Type B pancreatic cell (in vitro differentiated cells): ENCODE measurements around the gene ATP8B4. TPM values are rescaled to one million over a fixed set of nuclear protein-coding genes. Genes with fewer than 3 reads are reported as not detected.
"Not testable (repeated sequence)": the region's sequence is repeated elsewhere in the genome, so short reads cannot be mapped to it uniquely, and the experiment has no call there.

Experiments
- DNase-seq: peaks from one replicate; pipeline ENCODE4 v3.0.0; 2021; ENCODE audit warnings: mixed read lengths; ENCODE audit not compliant: unreplicated experiment; ENCODE audit errors: extremely low spot score
- H3K27ac Mint-ChIP-seq: 2 replicates; pipeline ENCODE4 v1.8.0; 2021; ENCODE audit warnings: mild to moderate bottlenecking, mixed read lengths
- H3K27me3 Mint-ChIP-seq: 2 replicates; pipeline ENCODE4 v1.8.0; 2021; ENCODE audit warnings: mixed read lengths
- H3K36me3 Mint-ChIP-seq: 2 replicates; pipeline ENCODE4 v1.8.0; 2021; ENCODE audit warnings: mixed read lengths
- H3K4me1 Mint-ChIP-seq: one replicate; pipeline ENCODE4 v1.8.0; 2021; ENCODE audit warnings: mixed read lengths; ENCODE audit not compliant: unreplicated experiment
- H3K4me3 Mint-ChIP-seq: 2 replicates; pipeline ENCODE4 v1.8.0; 2021; ENCODE audit warnings: mild to moderate bottlenecking, mixed read lengths
- H3K9me3 Mint-ChIP-seq: 2 replicates; pipeline ENCODE4 v1.8.0; 2021; ENCODE audit warnings: mixed read lengths
- CTCF ChIP-seq: fragments of 200-600 bp; sonication (generic); conservative IDR thresholded peaks from 2 replicates; pipeline ENCODE4 v1.5.0; 2021; ENCODE audit warnings: antibody characterized with exemption, mild to moderate bottlenecking
- total RNA-seq: library from RNA; stranded (reverse); gene quantifications from 2 replicates; pipeline ENCODE4 v1.2.1, GENCODE V29; 2021; ENCODE audit warnings: low replicate concordance

ATP8B4 gene
- total RNA-seq, 1 donor from 2014 or later: 2.2 TPM

GRCh38 chr15:50095938-50096821, 22.9 kb downstream of the ATP8B4 start:
- no peak for DNase-seq
- no peaks in the 10 kb centered on the region for H3K36me3 Mint-ChIP-seq
- H3K4me1 Mint-ChIP-seq: no peaks in the 10 kb centered on the region
- no peak overlapping the region for H3K27ac Mint-ChIP-seq
- no peaks in the 10 kb centered on the region for H3K9me3 Mint-ChIP-seq
- no peaks in the 10 kb centered on the region for H3K27me3 Mint-ChIP-seq
- no peak for TF ChIP-seq CTCF
- H3K4me3 Mint-ChIP-seq: no peak overlapping the region

GRCh38 chr15:50089386-50089785, 29.6 kb downstream of the ATP8B4 start:
- not testable (repeated sequence) for H3K9me3 Mint-ChIP-seq, H3K36me3 Mint-ChIP-seq, DNase-seq, H3K4me1 Mint-ChIP-seq, H3K27me3 Mint-ChIP-seq, H3K4me3 Mint-ChIP-seq, H3K27ac Mint-ChIP-seq

GRCh38 chr15:50084932-50085331, 34.1 kb downstream of the ATP8B4 start:
- Mint-ChIP-seq H3K4me1 (no peaks in the 10 kb centered on the region), H3K4me3 (no peak overlapping the region), H3K36me3 (no peaks in the 10 kb centered on the region), H3K27me3 (no peaks in the 10 kb centered on the region), H3K9me3 (peaks cover 6% of the 10 kb centered on the region), H3K27ac (no peak overlapping the region)
- TF ChIP-seq CTCF: no peak
- no peak for DNase-seq

GRCh38 chr15:50083424-50084025, 35.5 kb downstream of the ATP8B4 start:
- DNase-seq: no peak
- no peaks in the 10 kb centered on the region for H3K36me3 Mint-ChIP-seq
- peaks cover 6% of the 10 kb centered on the region for H3K9me3 Mint-ChIP-seq
- TF ChIP-seq CTCF: no peak
- no peaks in the 10 kb centered on the region for H3K27me3 Mint-ChIP-seq
- H3K4me1 Mint-ChIP-seq: no peaks in the 10 kb centered on the region
- no peak overlapping the region for H3K4me3 Mint-ChIP-seq
- H3K27ac Mint-ChIP-seq: no peak overlapping the region

GRCh38 chr15:50082066-50082465, 37.0 kb downstream of the ATP8B4 start:
- Mint-ChIP-seq H3K27me3 (no peaks in the 10 kb centered on the region), H3K4me3 (no peak overlapping the region), H3K4me1 (peaks cover 8% of the 10 kb centered on the region), H3K36me3 (no peaks in the 10 kb centered on the region), H3K9me3 (peaks cover 6% of the 10 kb centered on the region), H3K27ac (no peak overlapping the region)
- no peak for DNase-seq
- no peak for TF ChIP-seq CTCF

GRCh38 chr15:50077651-50078050, 41.4 kb downstream of the ATP8B4 start:
- no peak for DNase-seq
- Mint-ChIP-seq H3K36me3 (no peaks in the 10 kb centered on the region), H3K27ac (no peak overlapping the region), H3K9me3 (no peaks in the 10 kb centered on the region), H3K4me3 (no peak overlapping the region), H3K27me3 (peaks cover 3% of the 10 kb centered on the region), H3K4me1 (peaks cover 13% of the 10 kb centered on the region)
- TF ChIP-seq CTCF: no peak
